Glutamatergic neuron (in vitro differentiated cells): ENCODE data around the gene RIOK3. TPM values are rescaled to one million over a fixed set of nuclear protein-coding genes. Genes with fewer than 3 reads are reported as not detected.

Source experiments
- DNase-seq: peaks from one replicate; pipeline ENCODE4 v3.0.0; 2022
- H3K27ac Mint-ChIP-seq: one replicate; pipeline ENCODE4 v1.8.0; 2020; ENCODE audit warnings: mild to moderate bottlenecking, mixed read lengths, inconsistent platforms; ENCODE audit not compliant: unreplicated experiment
- H3K27me3 Mint-ChIP-seq: one replicate; pipeline ENCODE4 v1.8.0; 2020; ENCODE audit warnings: mild to moderate bottlenecking, moderate library complexity, mixed read lengths, inconsistent platforms; ENCODE audit not compliant: unreplicated experiment
- H3K36me3 Mint-ChIP-seq: one replicate; pipeline ENCODE4 v1.8.0; 2020; ENCODE audit warnings: mild to moderate bottlenecking, mixed read lengths, inconsistent platforms; ENCODE audit not compliant: unreplicated experiment
- H3K4me1 Mint-ChIP-seq: one replicate; pipeline ENCODE4 v1.8.0; 2020; ENCODE audit warnings: mild to moderate bottlenecking, low read depth, mixed read lengths, inconsistent platforms; ENCODE audit not compliant: unreplicated experiment
- H3K4me3 Mint-ChIP-seq: one replicate; pipeline ENCODE4 v1.8.0; 2020; ENCODE audit warnings: mild to moderate bottlenecking, mixed read lengths, inconsistent platforms; ENCODE audit not compliant: unreplicated experiment
- H3K9me3 Mint-ChIP-seq: one replicate; pipeline ENCODE4 v1.8.0; 2020; ENCODE audit warnings: mild to moderate bottlenecking, moderate library complexity, mixed read lengths, inconsistent platforms; ENCODE audit not compliant: unreplicated experiment
- CTCF ChIP-seq: fragments of 200-600 bp; sonication (generic); IDR thresholded peaks from one replicate; pipeline ENCODE4 v1.5.0; 2021; ENCODE audit not compliant: partially characterized antibody, unreplicated experiment
- total RNA-seq: library from RNA; stranded (reverse); fragmentation: NEBNext Ultra II Directional; extraction: Animal tissue kit (Norgen Biotek cat#: 25700); gene quantifications from one replicate; pipeline ENCODE4 v1.2.1, GENCODE V29; 2021; ENCODE audit not compliant: unreplicated experiment

The RIOK3 gene
- total RNA-seq, 1 donor from 2014 or later: 105 TPM

- Mint-ChIP-seq H3K27ac (no peak overlapping the region), H3K4me3 (peak overlapping the region; percentile 10), H3K36me3 (peaks cover 10% of the 10 kb centered on the region), H3K4me1 (peaks cover 22% of the 10 kb centered on the region), H3K27me3 (peaks cover 2% of the 10 kb centered on the region), H3K9me3 (peaks cover 1% of the 10 kb centered on the region)
- no peak for DNase-seq
- TF ChIP-seq CTCF: no peak
Measured at GRCh38 chr18:23528580-23529472, 75.7 kb downstream of the RIOK3 start.

GRCh38 chr18:23529604-23530003 lies 76.5 kb downstream of the RIOK3 start:
- TF ChIP-seq CTCF: no peak
- Mint-ChIP-seq H3K27me3 (peaks cover 2% of the 10 kb centered on the region), H3K36me3 (peaks cover 10% of the 10 kb centered on the region), H3K27ac (no peak overlapping the region), H3K9me3 (peaks cover 1% of the 10 kb centered on the region), H3K4me1 (peaks cover 21% of the 10 kb centered on the region), H3K4me3 (no peak overlapping the region)
- no peak for DNase-seq

- H3K36me3 Mint-ChIP-seq: peaks cover 10% of the 10 kb centered on the region
- H3K4me1 Mint-ChIP-seq: peaks cover 21% of the 10 kb centered on the region
- H3K4me3 Mint-ChIP-seq: no peak overlapping the region
- no peaks in the 10 kb centered on the region for H3K9me3 Mint-ChIP-seq
- DNase-seq: no peak
- no peak for TF ChIP-seq CTCF
- peaks cover 2% of the 10 kb centered on the region for H3K27me3 Mint-ChIP-seq
- H3K27ac Mint-ChIP-seq: no peak overlapping the region
Measured at GRCh38 chr18:23530195-23530594, 77.1 kb downstream of the RIOK3 start.

- peak overlapping the region; percentile 95 for H3K27ac Mint-ChIP-seq
- peaks cover 6% of the 10 kb centered on the region for H3K36me3 Mint-ChIP-seq
- H3K27me3 Mint-ChIP-seq: peaks cover 2% of the 10 kb centered on the region
- H3K9me3 Mint-ChIP-seq: no peaks in the 10 kb centered on the region
- TF ChIP-seq CTCF: no peak
- peaks cover 21% of the 10 kb centered on the region for H3K4me1 Mint-ChIP-seq
- H3K4me3 Mint-ChIP-seq: peak overlapping the region; percentile 57
- no peak for DNase-seq
Measured at GRCh38 chr18:23531912-23532311, 78.8 kb downstream of the RIOK3 start.

Other genes starting within 250 kb of the RIOK3 start
- gene RMC1, start 50.2 kb downstream of the RIOK3 start, total RNA-seq: 28.5 TPM
- 44.8 TPM for gene NPC1, start 133.2 kb downstream of the RIOK3 start, total RNA-seq
- not detected for gene ANKRD29, start 209.6 kb downstream of the RIOK3 start, total RNA-seq
- gene LAMA3, start 236.2 kb downstream of the RIOK3 start, total RNA-seq: 2.1 TPM